GM12865 (cell line): ENCODE results near the gene GCA.

Experiments used
- DNase-seq: peaks from one replicate; pipeline ENCODE4 v3.0.0; 2010; ENCODE audit warnings: low read depth
- H3K4me3 ChIP-seq: 2 replicates; pipeline ENCODE4 v1.5.1; 2011; ENCODE audit warnings: mild to moderate bottlenecking, low read depth, low read length, control low read depth
- TF ChIP-seq, protein P1 (sequence below): IDR thresholded peaks from 2 replicates; pipeline ENCODE4 v1.5.1; 2011; ENCODE audit warnings: low read length, control low read depth, low read depth, inconsistent platforms; ENCODE audit not compliant: insufficient read depth; ENCODE audit errors: missing control alignments

Gene GCA

DNA sequence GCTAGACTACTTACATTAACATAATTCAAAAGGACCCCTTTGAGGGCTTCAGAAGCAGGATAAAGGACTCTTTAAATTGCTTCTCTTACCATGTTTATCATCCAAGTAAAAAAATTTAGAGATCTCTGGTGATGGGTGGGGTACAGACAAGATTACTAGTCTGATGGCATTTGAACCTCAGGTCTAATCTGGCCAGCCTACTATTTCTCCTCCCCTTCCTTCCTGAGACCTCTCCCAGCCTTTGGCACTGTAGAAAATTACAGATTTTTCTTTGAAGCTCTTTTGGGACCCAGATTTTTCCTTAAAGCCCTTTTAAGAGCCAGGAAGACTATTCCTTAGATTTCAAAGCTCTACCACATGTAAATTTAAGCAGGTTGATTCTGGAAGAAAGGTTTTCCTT lies 28.9 kb downstream of the GCA start:
- TF ChIP-seq, protein P1, sequence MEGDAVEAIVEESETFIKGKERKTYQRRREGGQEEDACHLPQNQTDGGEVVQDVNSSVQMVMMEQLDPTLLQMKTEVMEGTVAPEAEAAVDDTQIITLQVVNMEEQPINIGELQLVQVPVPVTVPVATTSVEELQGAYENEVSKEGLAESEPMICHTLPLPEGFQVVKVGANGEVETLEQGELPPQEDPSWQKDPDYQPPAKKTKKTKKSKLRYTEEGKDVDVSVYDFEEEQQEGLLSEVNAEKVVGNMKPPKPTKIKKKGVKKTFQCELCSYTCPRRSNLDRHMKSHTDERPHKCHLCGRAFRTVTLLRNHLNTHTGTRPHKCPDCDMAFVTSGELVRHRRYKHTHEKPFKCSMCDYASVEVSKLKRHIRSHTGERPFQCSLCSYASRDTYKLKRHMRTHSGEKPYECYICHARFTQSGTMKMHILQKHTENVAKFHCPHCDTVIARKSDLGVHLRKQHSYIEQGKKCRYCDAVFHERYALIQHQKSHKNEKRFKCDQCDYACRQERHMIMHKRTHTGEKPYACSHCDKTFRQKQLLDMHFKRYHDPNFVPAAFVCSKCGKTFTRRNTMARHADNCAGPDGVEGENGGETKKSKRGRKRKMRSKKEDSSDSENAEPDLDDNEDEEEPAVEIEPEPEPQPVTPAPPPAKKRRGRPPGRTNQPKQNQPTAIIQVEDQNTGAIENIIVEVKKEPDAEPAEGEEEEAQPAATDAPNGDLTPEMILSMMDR, result no peak
- DNase-seq, result no peak
- H3K4me3 ChIP-seq, result no peak overlapping the region

DNA sequence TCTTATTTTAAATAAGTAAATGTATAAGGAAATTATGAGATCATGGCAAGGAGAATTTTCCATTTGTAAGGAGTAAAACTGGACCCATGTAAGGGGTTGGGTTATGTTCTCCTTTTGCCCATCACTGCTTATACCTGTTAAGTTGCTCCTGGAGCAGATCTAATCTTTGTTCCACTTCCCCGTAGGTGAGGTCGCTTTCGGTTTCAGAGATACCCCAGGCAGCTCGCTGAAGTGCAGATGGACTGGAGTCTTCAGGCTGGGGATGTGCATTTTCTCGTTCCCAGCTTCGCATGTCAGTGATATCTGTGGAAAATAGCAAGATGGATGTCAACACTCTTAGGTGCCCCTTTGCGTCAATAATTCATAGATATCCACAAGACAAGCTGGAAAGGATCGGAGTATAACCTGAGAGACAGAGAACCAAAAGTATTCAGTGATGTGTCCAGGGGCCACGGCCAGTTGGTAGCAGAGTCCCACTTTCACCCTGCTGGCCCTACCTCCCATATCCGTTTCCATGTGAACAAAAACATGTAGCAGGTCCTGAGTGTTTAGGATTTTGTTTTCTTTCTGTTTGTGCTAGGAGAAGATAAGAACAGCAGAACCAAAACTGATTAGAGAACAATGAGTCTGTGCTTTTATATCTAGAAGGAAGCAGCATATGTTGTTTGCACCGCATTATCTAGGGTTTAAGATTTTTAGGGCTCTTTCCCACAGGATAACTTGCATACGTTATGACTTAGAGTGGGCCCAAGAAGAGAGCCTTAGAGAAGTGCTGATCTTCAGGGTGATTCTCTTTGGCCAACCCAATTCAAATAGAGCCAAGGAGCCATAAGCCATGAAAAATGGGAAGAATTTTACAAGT lies 36.0 kb downstream of the GCA start:
- TF ChIP-seq, protein P1, result no peak
- DNase-seq, result peak; percentile 9
- no peak overlapping the region for H3K4me3 ChIP-seq

DNA sequence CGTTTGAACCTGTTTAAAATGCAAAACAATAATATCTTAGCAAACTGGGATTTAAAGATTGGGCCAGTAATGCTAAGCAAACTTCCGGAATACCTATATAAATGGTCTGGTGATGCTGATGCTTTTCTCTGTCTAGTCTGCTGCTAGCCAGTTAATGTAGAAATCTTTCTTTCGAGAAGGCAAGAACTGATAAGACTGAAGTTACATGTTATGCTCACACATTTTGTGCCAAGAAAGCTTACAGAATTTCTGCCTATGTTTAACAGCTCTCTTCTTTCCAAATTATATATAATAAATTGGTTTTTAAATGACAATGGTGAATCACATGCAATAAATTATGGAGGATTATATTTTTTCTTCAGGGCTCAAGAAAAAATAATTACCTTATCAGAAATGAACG lies 37.9 kb downstream of the GCA start:
- no peak for DNase-seq
- H3K4me3 ChIP-seq, result no peak overlapping the region
- TF ChIP-seq, protein P1, result no peak

DNA sequence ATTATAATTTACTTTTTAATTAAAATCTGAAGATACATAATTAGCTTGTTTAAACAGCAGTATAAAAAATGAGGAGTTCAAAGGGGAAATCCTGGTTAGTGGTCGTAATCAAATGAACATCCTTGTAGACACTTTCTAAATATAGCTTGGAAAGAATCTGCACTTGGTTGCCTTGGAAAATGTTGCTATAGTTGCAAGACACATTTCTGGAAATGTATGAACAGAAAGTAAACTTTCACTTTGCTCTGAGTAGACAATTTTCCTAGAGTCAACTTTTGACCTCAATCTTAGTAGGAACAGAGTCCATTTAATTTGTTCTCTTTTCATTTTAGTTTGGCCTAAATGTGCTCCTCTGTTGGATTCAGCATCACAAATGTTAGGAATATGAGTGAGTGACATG lies 38.3 kb downstream of the GCA start:
- no peak for DNase-seq
- TF ChIP-seq, protein P1, result no peak
- H3K4me3 ChIP-seq, result no peak overlapping the region

DNA sequence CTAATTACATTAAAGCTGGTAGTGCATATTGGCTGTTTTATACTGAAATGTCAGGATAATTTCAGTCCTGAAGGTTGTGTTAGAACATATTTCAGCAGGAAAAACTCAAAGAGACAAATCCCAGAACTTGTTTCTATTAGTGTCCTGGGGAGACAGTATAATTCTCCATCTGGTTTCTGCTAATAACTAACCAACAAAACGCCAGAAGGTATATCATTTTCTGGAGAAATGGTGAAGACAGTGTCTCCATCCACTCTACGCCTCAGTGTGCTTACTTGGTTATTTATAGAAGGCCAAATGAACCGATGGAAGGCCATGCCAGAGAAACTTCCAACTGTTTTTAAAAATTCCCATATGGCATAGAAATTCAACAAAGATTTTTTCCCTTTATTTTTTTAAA lies 41.6 kb downstream of the GCA start:
- DNase-seq, result no peak
- no peak overlapping the region for H3K4me3 ChIP-seq
- TF ChIP-seq, protein P1, result no peak

DNA sequence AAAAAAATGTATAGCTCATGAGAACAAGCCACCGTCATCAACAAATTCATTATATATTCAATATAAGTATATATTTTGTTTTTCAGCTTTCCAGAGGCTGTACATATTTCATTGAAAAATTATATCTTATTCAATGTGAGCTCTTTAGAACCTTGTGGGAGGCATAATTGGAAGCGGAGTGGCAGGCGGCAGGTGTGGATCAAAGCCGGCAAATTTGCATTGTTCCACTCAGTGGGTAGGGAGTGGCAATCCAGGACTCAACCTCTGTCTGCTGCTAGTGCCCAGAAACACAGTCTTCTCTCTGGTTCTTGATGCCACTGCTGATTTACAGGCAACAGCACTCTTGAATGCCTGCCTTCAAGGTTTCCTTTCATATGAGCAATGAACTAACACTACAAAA lies 46.9 kb downstream of the GCA start:
- no peak overlapping the region for H3K4me3 ChIP-seq
- TF ChIP-seq, protein P1, result no peak
- no peak for DNase-seq

DNA sequence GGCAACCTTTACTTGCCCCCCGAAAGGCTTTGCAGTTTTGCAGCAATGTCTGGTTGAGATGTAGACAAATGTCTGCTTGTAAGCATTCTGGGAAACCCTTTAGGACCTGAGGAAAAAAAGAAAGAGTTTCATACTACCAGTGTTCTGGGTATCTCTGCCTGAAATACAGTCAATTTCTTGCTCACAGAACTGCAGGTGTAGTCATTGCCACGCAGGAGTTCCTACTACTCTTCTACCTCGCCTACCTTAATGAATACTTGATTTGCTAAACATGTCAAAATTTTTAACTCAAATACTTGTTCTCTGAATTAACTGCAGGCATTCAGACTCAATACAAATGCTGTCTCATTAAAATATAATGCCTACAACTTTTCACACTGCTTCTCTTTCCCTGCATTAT lies 56.4 kb downstream of the GCA start:
- no peak for DNase-seq
- TF ChIP-seq, protein P1, result no peak
- H3K4me3 ChIP-seq, result no peak overlapping the region
